Ishikawa (cell line): ENCODE data around the gene RNF144B.

Experiments used
- CEBPB ChIP-seq: IDR thresholded peaks from 2 replicates; pipeline ENCODE4 v1.6.1; 2012
- CREB1 ChIP-seq: IDR thresholded peaks from 2 replicates; pipeline ENCODE4 v1.6.1; 2012; ENCODE audit warnings: low read depth
- EGR1 ChIP-seq: IDR thresholded peaks from 2 replicates; pipeline ENCODE4 v1.6.1; 2012
- EP300 ChIP-seq: IDR thresholded peaks from 2 replicates; pipeline ENCODE4 v1.6.1; 2012; ENCODE audit warnings: borderline replicate concordance
- FOXM1 ChIP-seq: IDR thresholded peaks from 2 replicates; pipeline ENCODE4 v1.6.1; 2012; ENCODE audit warnings: low read depth, borderline replicate concordance
- MAX ChIP-seq: IDR thresholded peaks from 2 replicates; pipeline ENCODE4 v1.6.1; 2012
- NFIC ChIP-seq: IDR thresholded peaks from 2 replicates; pipeline ENCODE4 v1.6.1; 2012
- RAD21 ChIP-seq: IDR thresholded peaks from 2 replicates; pipeline ENCODE4 v1.6.1; 2012; ENCODE audit warnings: low read depth
- REST ChIP-seq: IDR thresholded peaks from 2 replicates; pipeline ENCODE4 v1.6.1; 2012; ENCODE audit warnings: low read depth, mild to moderate bottlenecking
- TAF1 ChIP-seq: IDR thresholded peaks from 2 replicates; pipeline ENCODE4 v1.6.1; 2012; ENCODE audit warnings: low read depth, mild to moderate bottlenecking
- TCF12 ChIP-seq: IDR thresholded peaks from 2 replicates; pipeline ENCODE4 v1.6.1; 2012; ENCODE audit warnings: low read depth
- TEAD4 ChIP-seq: IDR thresholded peaks from 2 replicates; pipeline ENCODE4 v1.6.1; 2012
- USF1 ChIP-seq: IDR thresholded peaks from 2 replicates; pipeline ENCODE4 v1.6.1; 2012
- YY1 ChIP-seq: IDR thresholded peaks from 2 replicates; pipeline ENCODE4 v1.6.1; 2012; ENCODE audit warnings: low read depth
- ZBTB7A ChIP-seq: IDR thresholded peaks from 2 replicates; pipeline ENCODE4 v1.6.1; 2012; ENCODE audit warnings: low read depth

The RNF144B gene

GRCh38 chr6:18429655-18430297, 42.6 kb downstream of the RNF144B start:
- TF ChIP-seq MAX, result no peak
- TF ChIP-seq FOXM1, result no peak
- TF ChIP-seq RAD21, result no peak
- no peak for TF ChIP-seq TAF1
- no peak for TF ChIP-seq EGR1
- TF ChIP-seq NFIC, result no peak
- TF ChIP-seq REST, result no peak
- no peak for TF ChIP-seq TEAD4
- TF ChIP-seq ZBTB7A, result no peak
- TF ChIP-seq USF1, result no peak
- TF ChIP-seq CEBPB, result no peak

- peak; percentile 32; the same call in 1 of the 2 replicates for TF ChIP-seq MAX
- no peak for TF ChIP-seq EGR1
- no peak for TF ChIP-seq RAD21
- TF ChIP-seq NFIC, result peak; percentile 58
- TF ChIP-seq YY1, result no peak
- TF ChIP-seq TEAD4, result peak; percentile 83
- TF ChIP-seq USF1, result peak; percentile 66
Observed at GRCh38 chr6:18431581-18431980, 44.4 kb downstream of the RNF144B start.

- TF ChIP-seq TCF12 (no peak), CEBPB (peak; percentile 34; the same call in 1 of the 2 replicates)
Observed at GRCh38 chr6:18432180-18432579, 45.0 kb downstream of the RNF144B start.

GRCh38 chr6:18432619-18433018, 45.5 kb downstream of the RNF144B start:
- TF ChIP-seq USF1, result no peak
- TF ChIP-seq NFIC, result no peak
- TF ChIP-seq RAD21, result no peak
- no peak for TF ChIP-seq MAX
- no peak for TF ChIP-seq TAF1
- no peak for TF ChIP-seq REST
- TF ChIP-seq FOXM1, result no peak
- TF ChIP-seq YY1, result no peak
- TF ChIP-seq ZBTB7A, result no peak
- no peak for TF ChIP-seq EP300
- TF ChIP-seq TEAD4, result no peak
- TF ChIP-seq TCF12, result no peak
- TF ChIP-seq CREB1, result no peak
- no peak for TF ChIP-seq EGR1
- no peak for TF ChIP-seq CEBPB

GRCh38 chr6:18433059-18433458, 45.9 kb downstream of the RNF144B start:
- no peak for TF ChIP-seq TAF1
- TF ChIP-seq TEAD4, result no peak

GRCh38 chr6:18436341-18436740, 49.2 kb downstream of the RNF144B start:
- no peak for TF ChIP-seq MAX
- no peak for TF ChIP-seq USF1
- TF ChIP-seq REST, result no peak
- TF ChIP-seq NFIC, result no peak
- TF ChIP-seq FOXM1, result no peak
- TF ChIP-seq YY1, result no peak
- TF ChIP-seq EP300, result no peak
- no peak for TF ChIP-seq CREB1
